ENCODE results near the gene DNAJC8.

GRCh38 chr1:28229089-28229488, 3.7 kb downstream of the DNAJC8 start:
- TF ChIP-seq BRCA1 (IDR thresholded peaks at IDR 0.05; ENCODE audit: low read depth, low read length) (no peak), CREB1 (IDR thresholded peaks at IDR 0.05; ENCODE audit: low read depth) (no peak), POLR2A (IDR thresholded peaks at IDR 0.05; ENCODE audit: low read depth, low read length) (no peak), POLR2AphosphoS5 (IDR thresholded peaks at IDR 0.05; ENCODE audit: low read length) (no peak), ZNF274 (IDR thresholded peaks at IDR 0.05; ENCODE audit: insufficient read depth, insufficient read length) (no peak), CHD2 (IDR thresholded peaks at IDR 0.05; ENCODE audit: borderline replicate concordance, low read depth, low read length) (no peak), HDGF (IDR thresholded peaks at IDR 0.05) (no peak), ZBTB11 (CRISPR knock-in tag; IDR thresholded peaks at IDR 0.05) (no peak), TARDBP (IDR thresholded peaks at IDR 0.05; ENCODE audit: borderline replicate concordance) (no peak), ATF2 (IDR thresholded peaks at IDR 0.05; ENCODE audit: low read length) (no peak), CTCF (IDR thresholded peaks at IDR 0.05 in 2 of 3, conservative IDR thresholded peaks at IDR 0.05 in 1 of 3; ENCODE audit: control insufficient read depth in 2 of 3, extremely low read depth in 1 of 3, insufficient read depth in 1 of 3, low read depth in 3 of 3, low read length in 3 of 3) (no peak), BHLHE40 (IDR thresholded peaks at IDR 0.05; ENCODE audit: borderline replicate concordance in 1 of 2, low read depth in 2 of 2, low read length in 1 of 2) (no peak)

Measured in GM12878 (cell line).